Immature natural killer cell (primary cell): ENCODE results near the gene CLDN19. TPM values are rescaled to one million over a fixed set of nuclear protein-coding genes. Genes with fewer than 3 reads are reported as not detected.
"Not testable (repeated sequence)": the region's sequence is repeated elsewhere in the genome, so short reads cannot be mapped to it uniquely, and the experiment has no call there.

Source experiments
- DNase-seq, 3 donors: peaks; one replicate each; pipeline ENCODE4 v3.0.0; 2022; ENCODE audit warnings: mixed read lengths in 1 of 3
- H3K27ac Mint-ChIP-seq, 6 donors: one replicate each; pipeline ENCODE4 v1.8.0; 2020; ENCODE audit warnings: mixed read lengths in 6 of 6, mild to moderate bottlenecking in 5 of 6, inconsistent platforms in 4 of 6, moderate library complexity in 3 of 6
- H3K27me3 Mint-ChIP-seq, 3 donors: one replicate each; pipeline ENCODE4 v1.8.0; 2020 to 2021; ENCODE audit warnings: low read depth in 3 of 3, mild to moderate bottlenecking in 3 of 3, mixed read lengths in 3 of 3, moderate library complexity in 3 of 3, inconsistent platforms in 1 of 3
- H3K36me3 Mint-ChIP-seq, 3 donors: one replicate each; pipeline ENCODE4 v1.8.0; 2020; ENCODE audit warnings: mixed read lengths in 3 of 3, inconsistent platforms in 2 of 3, mild to moderate bottlenecking in 2 of 3
- H3K4me1 Mint-ChIP-seq, 2 donors: one replicate each; pipeline ENCODE4 v1.8.0; 2020; ENCODE audit warnings: inconsistent platforms in 2 of 2, mild to moderate bottlenecking in 2 of 2, mixed read lengths in 2 of 2, moderate library complexity in 1 of 2
- H3K4me3 Mint-ChIP-seq, 5 donors: one replicate each; pipeline ENCODE4 v1.8.0; 2020; ENCODE audit warnings: mild to moderate bottlenecking in 5 of 5, mixed read lengths in 5 of 5, inconsistent platforms in 3 of 5, moderate library complexity in 3 of 5
- H3K9me3 Mint-ChIP-seq, 6 donors: one replicate each; pipeline ENCODE4 v1.8.0; 2020; ENCODE audit warnings: mild to moderate bottlenecking in 6 of 6, mixed read lengths in 6 of 6, inconsistent platforms in 4 of 6, moderate library complexity in 3 of 6
- polyA plus RNA-seq, 3 donors: library from polyadenylated mRNA; unstranded; fragments of 300-500 nt; fragmentation: Illumina TruSeq; gene quantifications; one replicate each; pipeline ENCODE4 v1.2.3, GENCODE V29; 2021

Gene CLDN19
- polyA plus RNA-seq, 3 donors from 2014 or later = not detected

GRCh38 chr1:42752284-42752683, 12.2 kb upstream of the CLDN19 start:
- Mint-ChIP-seq H3K9me3 (no peaks in the 10 kb centered on the region), H3K27me3 (peaks cover 0 to 4% (median 1%) of the 10 kb centered on the region in 3 donors), H3K36me3 (peaks cover 44 to 60% (median 44%) of the 10 kb centered on the region in 3 donors), H3K4me3 (no peak overlapping the region), H3K27ac (no peak overlapping the region), H3K4me1 (peaks cover 5 to 6% of the 10 kb centered on the region in 2 donors)
- no peak for DNase-seq

GRCh38 chr1:42751511-42752070, 11.6 kb upstream of the CLDN19 start:
- not testable (repeated sequence) for H3K27me3 Mint-ChIP-seq, H3K4me1 Mint-ChIP-seq, H3K4me3 Mint-ChIP-seq, H3K27ac Mint-ChIP-seq, H3K9me3 Mint-ChIP-seq, DNase-seq
- H3K36me3 Mint-ChIP-seq = peaks cover 40 to 56% (median 41%) of the 10 kb centered on the region in 3 donors

- H3K9me3 Mint-ChIP-seq = no peaks in the 10 kb centered on the region
- peaks cover 0 to 4% (median 1%) of the 10 kb centered on the region in 3 donors for H3K27me3 Mint-ChIP-seq
- DNase-seq = no peak
- peaks cover 31 to 52% (median 32%) of the 10 kb centered on the region in 3 donors for H3K36me3 Mint-ChIP-seq
- no peak overlapping the region for H3K27ac Mint-ChIP-seq
- H3K4me3 Mint-ChIP-seq = no peak overlapping the region
- peaks cover 0 to 2% of the 10 kb centered on the region in 2 donors for H3K4me1 Mint-ChIP-seq
Measured at GRCh38 chr1:42750041-42750440, 10.0 kb upstream of the CLDN19 start.

GRCh38 chr1:42748461-42749410, 8.7 kb upstream of the CLDN19 start:
- Mint-ChIP-seq H3K27me3 (peaks cover 0 to 2% (median 0%) of the 10 kb centered on the region in 3 donors), H3K27ac (peak overlapping the region in 2 of 6 donors; percentile 53 to 71), H3K4me3 (no peak overlapping the region)

GRCh38 chr1:42748021-42748420, 8.0 kb upstream of the CLDN19 start:
- Mint-ChIP-seq H3K36me3 (peaks cover 20 to 39% (median 23%) of the 10 kb centered on the region in 3 donors), H3K4me3 (no peak overlapping the region), H3K27ac (peak overlapping the region in 1 of 6 donors; percentile 53), H3K27me3 (peaks cover 0 to 2% (median 0%) of the 10 kb centered on the region in 3 donors), H3K9me3 (no peaks in the 10 kb centered on the region), H3K4me1 (peaks cover 0 to 2% of the 10 kb centered on the region in 2 donors)
- DNase-seq = no peak

More at GRCh38 chr1:42748461-42749410, 8.7 kb upstream of the CLDN19 start:
- no peak for DNase-seq
- Mint-ChIP-seq H3K4me1 (peaks cover 0 to 2% of the 10 kb centered on the region in 2 donors), H3K9me3 (no peaks in the 10 kb centered on the region), H3K36me3 (peaks cover 21 to 42% (median 23%) of the 10 kb centered on the region in 3 donors)

- H3K4me3 Mint-ChIP-seq = no peak overlapping the region
- no peaks in the 10 kb centered on the region for H3K9me3 Mint-ChIP-seq
- peak in 2 of 3 donors; percentile 17 to 27 for DNase-seq
- H3K27ac Mint-ChIP-seq = no peak overlapping the region
- peaks cover 0 to 2% (median 0%) of the 10 kb centered on the region in 3 donors for H3K27me3 Mint-ChIP-seq
- H3K36me3 Mint-ChIP-seq = peaks cover 13 to 30% (median 16%) of the 10 kb centered on the region in 3 donors
- peaks cover 0 to 2% of the 10 kb centered on the region in 2 donors for H3K4me1 Mint-ChIP-seq
Measured at GRCh38 chr1:42747125-42747524, 7.1 kb upstream of the CLDN19 start.

GRCh38 chr1:42746436-42747105, 6.5 kb upstream of the CLDN19 start:
- Mint-ChIP-seq H3K27me3 (peaks cover 0 to 2% (median 0%) of the 10 kb centered on the region in 3 donors), H3K4me1 (no peaks in the 10 kb centered on the region), H3K4me3 (no peak overlapping the region), H3K27ac (no peak overlapping the region), H3K36me3 (peaks cover 8 to 25% (median 12%) of the 10 kb centered on the region in 3 donors), H3K9me3 (no peaks in the 10 kb centered on the region)
- no peak for DNase-seq

GRCh38 chr1:42745851-42746250, 5.8 kb upstream of the CLDN19 start:
- no peaks in the 10 kb centered on the region for H3K9me3 Mint-ChIP-seq
- DNase-seq = no peak
- peaks cover 0 to 3% (median 0%) of the 10 kb centered on the region in 3 donors for H3K27me3 Mint-ChIP-seq
- H3K4me1 Mint-ChIP-seq = no peaks in the 10 kb centered on the region
- H3K4me3 Mint-ChIP-seq = no peak overlapping the region
- peaks cover 6 to 23% (median 11%) of the 10 kb centered on the region in 3 donors for H3K36me3 Mint-ChIP-seq
- no peak overlapping the region for H3K27ac Mint-ChIP-seq

GRCh38 chr1:42744148-42744413, 4.0 kb upstream of the CLDN19 start:
- H3K27me3 Mint-ChIP-seq = peaks cover 0 to 3% (median 0%) of the 10 kb centered on the region in 3 donors
- H3K4me1 Mint-ChIP-seq = no peaks in the 10 kb centered on the region
- H3K36me3 Mint-ChIP-seq = peaks cover 0 to 10% (median 0%) of the 10 kb centered on the region in 3 donors
- H3K27ac Mint-ChIP-seq = no peak overlapping the region
- H3K9me3 Mint-ChIP-seq = no peaks in the 10 kb centered on the region
- DNase-seq = no peak
- no peak overlapping the region for H3K4me3 Mint-ChIP-seq

- no peak overlapping the region for H3K4me3 Mint-ChIP-seq
- H3K9me3 Mint-ChIP-seq = no peaks in the 10 kb centered on the region
- H3K27me3 Mint-ChIP-seq = peaks cover 0 to 3% (median 0%) of the 10 kb centered on the region in 3 donors
- no peak overlapping the region for H3K27ac Mint-ChIP-seq
- DNase-seq = no peak
- no peaks in the 10 kb centered on the region for H3K4me1 Mint-ChIP-seq
- peaks cover 0 to 4% (median 0%) of the 10 kb centered on the region in 3 donors for H3K36me3 Mint-ChIP-seq
Measured at GRCh38 chr1:42743317-42744147, 3.5 kb upstream of the CLDN19 start.

GRCh38 chr1:42742617-42743316, 2.7 kb upstream of the CLDN19 start:
- H3K36me3 Mint-ChIP-seq = peaks cover 0 to 3% (median 0%) of the 10 kb centered on the region in 3 donors
- H3K4me3 Mint-ChIP-seq = no peak overlapping the region
- H3K27ac Mint-ChIP-seq = peak overlapping the region in 1 of 6 donors; percentile 12
- H3K27me3 Mint-ChIP-seq = peaks cover 0 to 1% (median 0%) of the 10 kb centered on the region in 3 donors
- no peak for DNase-seq
- no peaks in the 10 kb centered on the region for H3K9me3 Mint-ChIP-seq
- no peaks in the 10 kb centered on the region for H3K4me1 Mint-ChIP-seq

- Mint-ChIP-seq H3K27me3 (peaks cover 0 to 1% (median 0%) of the 10 kb centered on the region in 3 donors), H3K9me3 (no peaks in the 10 kb centered on the region), H3K27ac (no peak overlapping the region), H3K4me3 (no peak overlapping the region), H3K36me3 (peaks cover 0 to 3% (median 0%) of the 10 kb centered on the region in 3 donors), H3K4me1 (no peaks in the 10 kb centered on the region)
- no peak for DNase-seq
Measured at GRCh38 chr1:42742141-42742540, 2.1 kb upstream of the CLDN19 start.
